A549 (cell line): ENCODE data around the gene NCAM2. TPM values are rescaled to one million over a fixed set of nuclear protein-coding genes. Genes with fewer than 3 reads are reported as not detected.

Experiments
- ATAC-seq, 2 experiments: fragments of 200-7000 bp in 1 of 2; fragments of >200 bp in 1 of 2; cut with Nextera tagmentation in 1 of 2; cut with Tn5 transposase in 1 of 2; 3 replicates each; pipeline versions ENCODE4 v1.8.0 to v1.9.1; 2018 to 2020; ENCODE audit warnings: mild to moderate bottlenecking in 1 of 2, moderate library complexity in 1 of 2
- CTCF ChIA-PET: fragments of 300-600 bp; sonication (Branson Sonifier 250); formaldehyde crosslinking; extraction: SDS; loops from one replicate; lab custom pipeline; 2021; ENCODE audit warnings: antibody characterized with exemption, inconsistent platforms; lab: Yijun Ruan, JAX
- POLR2A ChIA-PET: fragments of 350-600 bp; formaldehyde crosslinking; extraction: SDS; loops from one replicate; lab custom pipeline; 2021; ENCODE audit warnings: antibody characterized with exemption, inconsistent platforms; lab: Yijun Ruan, JAX
- DNase-seq, 2 experiments: peaks; one replicate each; pipeline versions ENCODE4 v3.0.0 to v3.0.0-alpha.2; 2011 to 2016; ENCODE audit warnings: low read depth in 1 of 2, low spot score in 1 of 2
- FAIRE-seq: peaks from 2 replicates; lab custom pipeline; 2011; peaks lifted over from hg19 to GRCh38; lab: Jason Lieb, UNC
- H3K27ac ChIP-seq, 2 experiments: fragments of >200 bp; sonication (Bioruptor Twin); formaldehyde crosslinking; 3 replicates each; pipeline ENCODE4 v1.5.1; 2016 to 2017
- H3K4me1 ChIP-seq: fragments of >200 bp; sonication (Bioruptor Twin); formaldehyde crosslinking; 3 replicates; pipeline ENCODE4 v1.6.1; 2016
- H3K4me2 ChIP-seq: fragments of >200 bp; sonication (Bioruptor Twin); formaldehyde crosslinking; 3 replicates; pipeline ENCODE4 v1.6.1; 2016
- H3K4me3 ChIP-seq: fragments of >200 bp; sonication (Bioruptor Twin); formaldehyde crosslinking; 3 replicates; pipeline ENCODE4 v1.5.1; 2016
- H3K9me3 ChIP-seq: fragments of >200 bp; sonication (Bioruptor Twin); formaldehyde crosslinking; 3 replicates; pipeline ENCODE4 v1.6.1; 2016
- CBX8 ChIP-seq: fragments of 200-600 bp; sonication (generic); IDR thresholded peaks from 2 replicates; pipeline ENCODE4 v1.6.1; 2016
- CEBPB ChIP-seq, 2 experiments: fragments of >200 bp in 1 of 2; sonication (Bioruptor Twin) in 1 of 2; formaldehyde crosslinking in 1 of 2; IDR thresholded peaks; 2 replicates each; pipeline ENCODE4 v1.6.1; 2012 to 2016
- CHD4 ChIP-seq: fragments of 200-600 bp; sonication (generic); IDR thresholded peaks from 2 replicates; pipeline ENCODE4 v1.6.1; 2016; ENCODE audit warnings: antibody characterized with exemption, mild to moderate bottlenecking, borderline replicate concordance
- CTCF ChIP-seq: fragments of >200 bp; sonication (Bioruptor Twin); formaldehyde crosslinking; IDR thresholded peaks from 3 replicates; pipeline ENCODE4 v1.5.1; 2016
- ELK1 ChIP-seq: fragments of 150-350 bp; IDR thresholded peaks from 2 replicates; pipeline ENCODE4 v1.6.1; 2014; ENCODE audit warnings: low read depth, mild to moderate bottlenecking, low read length
- EP300 ChIP-seq, 2 experiments: fragments of >200 bp; sonication (Bioruptor Twin); formaldehyde crosslinking; IDR thresholded peaks; 2 replicates in 1 of 2; 3 replicates in 1 of 2; pipeline ENCODE4 v1.6.1; 2016 to 2017
- FOSL2 ChIP-seq, 2 experiments: fragments of 450-650 bp in 1 of 2; fragments of >200 bp in 1 of 2; sonication (Bioruptor Twin) in 1 of 2; formaldehyde crosslinking; IDR thresholded peaks; 2 replicates each; pipeline versions ENCODE4 v1.5.0 to v1.6.1; 2016 to 2020; ENCODE audit warnings: mild to moderate bottlenecking in 1 of 2, moderate library complexity in 1 of 2
- FOXS1 ChIP-seq: fragments of 250-450 bp; sonication (Bioruptor Pico); IDR thresholded peaks from 2 replicates; pipeline ENCODE4 v1.5.0; 2020; ENCODE audit warnings: mild to moderate bottlenecking, moderate library complexity
- GATA3 ChIP-seq: IDR thresholded peaks from 2 replicates; pipeline ENCODE4 v1.6.1; 2012; ENCODE audit warnings: borderline replicate concordance
- HES2 ChIP-seq: fragments of >200 bp; sonication (Bioruptor Twin); formaldehyde crosslinking; IDR thresholded peaks from 2 replicates; pipeline ENCODE4 v1.6.1; 2016
- HEYL ChIP-seq: fragments of 250-450 bp; sonication (Bioruptor Pico); IDR thresholded peaks from 2 replicates; pipeline ENCODE4 v1.8.0; 2021; ENCODE audit warnings: mild to moderate bottlenecking, moderate library complexity
- HMGXB4 ChIP-seq: fragments of 250-450 bp; sonication (Bioruptor Pico); IDR thresholded peaks from 2 replicates; pipeline ENCODE4 v1.5.0; 2021; ENCODE audit warnings: mild to moderate bottlenecking, moderate library complexity, borderline replicate concordance
- HOXB13 ChIP-seq: fragments of 250-450 bp; sonication (Bioruptor Pico); IDR thresholded peaks from 2 replicates; pipeline ENCODE4 v1.5.0; 2020; ENCODE audit warnings: low read depth, mild to moderate bottlenecking, moderate library complexity
- HOXB5 ChIP-seq: fragments of 250-450 bp; sonication (Bioruptor Pico); IDR thresholded peaks from 2 replicates; pipeline ENCODE4 v1.5.0; 2020; ENCODE audit warnings: mild to moderate bottlenecking, moderate library complexity
- JUN ChIP-seq, 2 experiments: fragments of >200 bp; sonication (Bioruptor Twin); formaldehyde crosslinking; IDR thresholded peaks; 2 replicates in 1 of 2; 3 replicates in 1 of 2; pipeline ENCODE4 v1.6.1; 2016 to 2017
- MAZ ChIP-seq: fragments of 150-350 bp; IDR thresholded peaks from 2 replicates; pipeline ENCODE4 v1.6.1; 2014; ENCODE audit warnings: antibody characterized with exemption, low read depth, low read length, borderline replicate concordance
- MYC ChIP-seq: IDR thresholded peaks from 2 replicates; pipeline ENCODE4 v1.6.1; 2012; ENCODE audit warnings: mild to moderate bottlenecking, inconsistent platforms, low read length, improper control_type of control experiment, borderline replicate concordance
- RAD21 ChIP-seq, 2 experiments: fragments of >200 bp in 1 of 2; sonication (Bioruptor Twin) in 1 of 2; formaldehyde crosslinking in 1 of 2; IDR thresholded peaks in 1 of 2; conservative IDR thresholded peaks in 1 of 2; 2 replicates in 1 of 2; 3 replicates in 1 of 2; pipeline ENCODE4 v1.6.1; 2012 to 2018; ENCODE audit warnings: inconsistent platforms in 1 of 2
- REST ChIP-seq: fragments of 200-600 bp; sonication (generic); IDR thresholded peaks from 2 replicates; pipeline ENCODE4 v1.6.1; 2016; ENCODE audit warnings: antibody characterized with exemption, mild to moderate bottlenecking, moderate library complexity
- SMC3 ChIP-seq: fragments of >200 bp; sonication (Bioruptor Twin); formaldehyde crosslinking; IDR thresholded peaks from 3 replicates; pipeline ENCODE4 v1.6.1; 2018; ENCODE audit warnings: inconsistent platforms
- TFCP2L1 ChIP-seq: fragments of 250-450 bp; sonication (Bioruptor Pico); IDR thresholded peaks from 2 replicates; pipeline ENCODE4 v1.5.0; 2021; ENCODE audit warnings: mild to moderate bottlenecking
- TP53 ChIP-seq: fragments of 250-450 bp; sonication (Bioruptor Pico); IDR thresholded peaks from 2 replicates; pipeline ENCODE4 v1.5.0; 2021; ENCODE audit warnings: mild to moderate bottlenecking, moderate library complexity
- ZC3H11A ChIP-seq: fragments of 450-650 bp; IDR thresholded peaks from 2 replicates; pipeline ENCODE4 v1.6.1; 2014; ENCODE audit warnings: antibody characterized with exemption, mild to moderate bottlenecking
- ZNF302 ChIP-seq: fragments of 250-450 bp; sonication (Bioruptor Pico); IDR thresholded peaks from 2 replicates; pipeline ENCODE4 v1.9.0; 2021; ENCODE audit warnings: inconsistent platforms, mild to moderate bottlenecking, moderate library complexity
- ZSCAN20 ChIP-seq: fragments of 250-450 bp; sonication (Bioruptor Pico); IDR thresholded peaks from 2 replicates; pipeline ENCODE4 v1.8.0; 2022; ENCODE audit warnings: mild to moderate bottlenecking, moderate library complexity
- WGBS: methylation state at CpG from one replicate; pipeline ENCODE4 v1.1.6; 2017; ENCODE audit errors: missing lambda C conversion rate; 5-methylcytosine and 5-hydroxymethylcytosine counted together
- polyA plus RNA-seq, 4 experiments: library from polyadenylated mRNA; depleted of rRNA in 3 of 4; stranded (reverse); fragments of >200 nt; fragmentation: RNase III in 1 of 4; extraction: RNeasy Plus Mini Kit Qiagen cat#74134 plus additional on column Dnase treatment in 1 of 4; gene quantifications; 2 replicates in 3 of 4; 3 replicates in 1 of 4; pipeline ENCODE4 v1.2.3, GENCODE V29; 2011 to 2017

The NCAM2 gene
- polyA plus RNA-seq, 2 of the 4 experiments (the other 2 are of a cell fraction): not detected

GRCh38 chr21:20997311-20997635 lies 936 bp upstream of the NCAM2 start (continued):
- no peak for TF ChIP-seq ZNF302 (CRISPR knock-in tag)
- TF ChIP-seq TFCP2L1 (CRISPR knock-in tag): no peak
- TF ChIP-seq HOXB13 (CRISPR knock-in tag): no peak
- TF ChIP-seq FOSL2 (IDR thresholded peaks at IDR 0.05): no peak
- TF ChIP-seq FOSL2 (CRISPR knock-in tag; IDR thresholded peaks at IDR 0.05): no peak
- TF ChIP-seq EP300 (IDR thresholded peaks at IDR 0.05): no peak
- TF ChIP-seq MYC: no peak
- no peak for TF ChIP-seq FOXS1
- TF ChIP-seq CBX8: no peak
- TF ChIP-seq, all 56 proteins: peak for 0

- ATAC-seq (peak in 1 of 2 experiments; percentile 30; a peak in 2 of 6 replicates), FAIRE-seq (no peak), DNase-seq (no peak)
- Histone ChIP-seq H3K4me1 (no peaks in the 10 kb centered on the region), H3K4me3 (peak overlapping the region; percentile 28; the same call in 1 of the 3 replicates), H3K27ac (no peak overlapping the region), H3K4me2 (peak overlapping the region; percentile 45), H3K9me3 (no peaks in the 10 kb centered on the region)
- no peak for TF ChIP-seq GATA3
- TF ChIP-seq CEBPB (IDR thresholded peaks at IDR 0.05): no peak
- no peak for TF ChIP-seq JUN (IDR thresholded peaks at IDR 0.05)
- TF ChIP-seq CHD4: no peak
- no peak for TF ChIP-seq HES2
- no peak for TF ChIP-seq MAZ
- 7% methylated on average over 5 of the region's 14 CpGs for WGBS
- CTCF ChIA-PET: no interaction called here
- POLR2A ChIA-PET: no interaction called here
Observed at GRCh38 chr21:20998456-20998789, 214 bp downstream of the NCAM2 start.

GRCh38 chr21:20998886-20999285 lies 677 bp downstream of the NCAM2 start:
- no peak for FAIRE-seq
- Histone ChIP-seq H3K4me1 (no peaks in the 10 kb centered on the region), H3K9me3 (no peaks in the 10 kb centered on the region), H3K4me3 (no peak overlapping the region), H3K27ac (no peak overlapping the region), H3K4me2 (no peak overlapping the region; the same call in 2 of the 3 replicates)
- POLR2A ChIA-PET: no interaction called here
- CTCF ChIA-PET: interaction anchor here (1.5 kb wide), 1 partner anchor 20 kb away, joined by 3 read pairs; no protein-coding TSS in a partner anchor
- TF ChIP-seq SMC3: no peak
- no peak for TF ChIP-seq TP53 (CRISPR knock-in tag)
- TF ChIP-seq REST: no peak
- ATAC-seq: no peak
- no peak for DNase-seq
- WGBS: 24% methylated on average over 5 of the region's 5 CpGs

- H3K27ac ChIP-seq: no peak overlapping the region
- ATAC-seq (0 out of 6 replicates have a peak, but pooled peaks of 1 of the 2 experiments have one; percentile 32), DNase-seq (peak in 1 of 2 experiments; percentile 11), FAIRE-seq (no peak)
- WGBS: 3% methylated on average over 3 of the region's 3 CpGs
- ChIA-PET CTCF (interaction anchor here (1.5 kb wide), 1 partner anchor 19 kb away, joined by 3 read pairs; no protein-coding TSS in a partner anchor), POLR2A (no interaction called here)
- no peaks in the 10 kb centered on the region for H3K4me1 ChIP-seq
- no peaks in the 10 kb centered on the region for H3K9me3 ChIP-seq
- H3K4me2 ChIP-seq: no peak overlapping the region
- H3K4me3 ChIP-seq: no peak overlapping the region
- TF ChIP-seq HEYL (no peak), RAD21 (conservative IDR thresholded peaks at IDR 0.05 in 1 of 2, IDR thresholded peaks at IDR 0.05 in 1 of 2) (peak in 1 of 2 experiments; percentile 53; a peak in 3 of 5 replicates), ZSCAN20 (no peak), ZC3H11A (no peak), ELK1 (no peak), HOXB5 (CRISPR knock-in tag) (no peak), TFCP2L1 (CRISPR knock-in tag) (no peak), HMGXB4 (CRISPR knock-in tag) (no peak), CTCF (peak; percentile 19; the same call in 1 of the 3 replicates)
Observed at GRCh38 chr21:20999659-21000058, 1.4 kb downstream of the NCAM2 start.
